Endothelial cell of umbilical vein (primary cell): ENCODE data around the gene FANCC.

Source experiments
- EZH2 ChIP-seq: IDR thresholded peaks from 2 replicates; pipeline ENCODE4 v1.6.1; 2012; ENCODE audit warnings: borderline replicate concordance, low read depth, mild to moderate bottlenecking, moderate library complexity, low read length, inconsistent platforms; ENCODE audit not compliant: severe bottlenecking
- FOS ChIP-seq: IDR thresholded peaks from 2 replicates; pipeline ENCODE4 v1.6.1; 2011; ENCODE audit warnings: mild to moderate bottlenecking, low read length, moderate library complexity, borderline replicate concordance; ENCODE audit not compliant: insufficient read depth
- GATA2 ChIP-seq: IDR thresholded peaks from 2 replicates; pipeline ENCODE4 v1.7.0; 2011; ENCODE audit warnings: low read depth, mild to moderate bottlenecking, moderate library complexity, mixed read lengths, low read length; ENCODE audit not compliant: insufficient read length, insufficient read depth
- MAX ChIP-seq: IDR thresholded peaks from 2 replicates; pipeline ENCODE4 v1.6.1; 2011; ENCODE audit not compliant: insufficient read depth, insufficient read length
- POLR2A ChIP-seq: IDR thresholded peaks from 2 replicates; pipeline ENCODE4 v1.6.1; 2012; ENCODE audit warnings: low read depth, mild to moderate bottlenecking, control low read depth, low read length
- TF ChIP-seq, protein P1 (sequence below), 2 donors: IDR thresholded peaks; 1 replicate in 1 of 2; 2 replicates in 1 of 2; pipeline ENCODE4 v1.5.1; 2011; ENCODE audit warnings: low read length in 2 of 2, mild to moderate bottlenecking in 2 of 2, moderate library complexity in 2 of 2, control low read depth in 1 of 2, inconsistent platforms in 1 of 2, low read depth in 1 of 2; ENCODE audit not compliant: insufficient read depth in 1 of 2; ENCODE audit errors: extremely low read depth in 1 of 2

DNA sequence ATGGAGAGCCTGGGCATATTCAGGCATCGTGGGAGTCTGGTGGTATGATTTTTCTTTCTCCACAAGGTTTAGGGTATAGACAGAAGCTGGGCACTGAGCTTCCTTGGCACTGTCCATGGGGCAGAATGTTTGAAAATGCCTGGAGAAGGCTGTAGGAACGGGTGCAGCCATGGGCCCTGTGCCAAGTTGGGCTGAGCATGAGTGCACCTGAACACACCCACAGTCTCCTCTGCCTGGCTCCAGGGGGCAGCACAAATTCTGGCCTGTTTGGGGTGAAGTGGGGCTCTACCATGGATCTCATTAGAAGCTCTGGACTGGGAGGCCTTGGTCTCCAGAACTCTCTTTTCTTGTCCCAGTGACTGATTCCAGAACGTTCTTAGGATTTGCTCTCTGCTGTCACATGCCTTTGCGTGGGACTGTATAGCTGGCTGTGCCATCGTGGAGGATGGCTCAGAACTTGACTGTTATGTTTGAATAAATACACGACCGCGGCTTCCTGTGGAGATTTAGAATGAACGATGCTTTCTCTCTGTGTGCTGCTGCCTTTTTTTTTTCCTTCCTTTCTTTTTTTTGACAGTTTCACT, 229.8 kb downstream of the FANCC start:
- TF ChIP-seq, protein P1, sequence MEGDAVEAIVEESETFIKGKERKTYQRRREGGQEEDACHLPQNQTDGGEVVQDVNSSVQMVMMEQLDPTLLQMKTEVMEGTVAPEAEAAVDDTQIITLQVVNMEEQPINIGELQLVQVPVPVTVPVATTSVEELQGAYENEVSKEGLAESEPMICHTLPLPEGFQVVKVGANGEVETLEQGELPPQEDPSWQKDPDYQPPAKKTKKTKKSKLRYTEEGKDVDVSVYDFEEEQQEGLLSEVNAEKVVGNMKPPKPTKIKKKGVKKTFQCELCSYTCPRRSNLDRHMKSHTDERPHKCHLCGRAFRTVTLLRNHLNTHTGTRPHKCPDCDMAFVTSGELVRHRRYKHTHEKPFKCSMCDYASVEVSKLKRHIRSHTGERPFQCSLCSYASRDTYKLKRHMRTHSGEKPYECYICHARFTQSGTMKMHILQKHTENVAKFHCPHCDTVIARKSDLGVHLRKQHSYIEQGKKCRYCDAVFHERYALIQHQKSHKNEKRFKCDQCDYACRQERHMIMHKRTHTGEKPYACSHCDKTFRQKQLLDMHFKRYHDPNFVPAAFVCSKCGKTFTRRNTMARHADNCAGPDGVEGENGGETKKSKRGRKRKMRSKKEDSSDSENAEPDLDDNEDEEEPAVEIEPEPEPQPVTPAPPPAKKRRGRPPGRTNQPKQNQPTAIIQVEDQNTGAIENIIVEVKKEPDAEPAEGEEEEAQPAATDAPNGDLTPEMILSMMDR (IDR thresholded peaks at IDR 0.05; ENCODE audit: extremely low read depth in 1 of 2, insufficient read depth in 1 of 2, low read depth in 1 of 2, low read length in 2 of 2) = peak in 1 of 2 donors; percentile 17
- TF ChIP-seq MAX (no peak), FOS (no peak), EZH2 (no peak), POLR2A (no peak), GATA2 (no peak)
